GM19043 (cell line): Measurements from ENCODE around the gene ETNK2.

ENCODE experiments used
- ATAC-seq: cut with Tn5 transposase; IDR thresholded peaks from one replicate; pipeline ENCODE4 v1.9.1; 2021; ENCODE audit warnings: low read depth; ENCODE audit not compliant: unreplicated experiment

Gene ETNK2

DNA sequence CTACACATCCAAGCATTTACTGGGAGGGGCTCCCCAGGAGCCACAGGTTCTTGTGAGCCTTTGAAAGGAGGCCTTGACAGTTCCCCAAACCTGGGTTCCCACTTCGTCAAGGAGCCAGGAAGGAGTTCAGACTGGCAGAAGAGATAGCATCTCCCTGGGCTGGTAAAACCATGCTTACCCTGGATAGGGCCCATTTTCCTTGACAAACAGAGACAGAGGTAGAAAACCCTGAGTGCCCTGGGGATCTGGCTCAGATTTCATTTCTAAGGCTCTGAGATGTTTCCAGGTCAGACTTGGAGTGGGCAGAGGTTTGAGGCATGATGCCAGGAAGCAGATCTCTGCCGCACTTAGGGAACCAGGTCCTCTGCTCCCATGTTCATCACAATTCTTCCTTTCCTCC, 2.7 kb downstream of the ETNK2 start:
- no peak for ATAC-seq

DNA sequence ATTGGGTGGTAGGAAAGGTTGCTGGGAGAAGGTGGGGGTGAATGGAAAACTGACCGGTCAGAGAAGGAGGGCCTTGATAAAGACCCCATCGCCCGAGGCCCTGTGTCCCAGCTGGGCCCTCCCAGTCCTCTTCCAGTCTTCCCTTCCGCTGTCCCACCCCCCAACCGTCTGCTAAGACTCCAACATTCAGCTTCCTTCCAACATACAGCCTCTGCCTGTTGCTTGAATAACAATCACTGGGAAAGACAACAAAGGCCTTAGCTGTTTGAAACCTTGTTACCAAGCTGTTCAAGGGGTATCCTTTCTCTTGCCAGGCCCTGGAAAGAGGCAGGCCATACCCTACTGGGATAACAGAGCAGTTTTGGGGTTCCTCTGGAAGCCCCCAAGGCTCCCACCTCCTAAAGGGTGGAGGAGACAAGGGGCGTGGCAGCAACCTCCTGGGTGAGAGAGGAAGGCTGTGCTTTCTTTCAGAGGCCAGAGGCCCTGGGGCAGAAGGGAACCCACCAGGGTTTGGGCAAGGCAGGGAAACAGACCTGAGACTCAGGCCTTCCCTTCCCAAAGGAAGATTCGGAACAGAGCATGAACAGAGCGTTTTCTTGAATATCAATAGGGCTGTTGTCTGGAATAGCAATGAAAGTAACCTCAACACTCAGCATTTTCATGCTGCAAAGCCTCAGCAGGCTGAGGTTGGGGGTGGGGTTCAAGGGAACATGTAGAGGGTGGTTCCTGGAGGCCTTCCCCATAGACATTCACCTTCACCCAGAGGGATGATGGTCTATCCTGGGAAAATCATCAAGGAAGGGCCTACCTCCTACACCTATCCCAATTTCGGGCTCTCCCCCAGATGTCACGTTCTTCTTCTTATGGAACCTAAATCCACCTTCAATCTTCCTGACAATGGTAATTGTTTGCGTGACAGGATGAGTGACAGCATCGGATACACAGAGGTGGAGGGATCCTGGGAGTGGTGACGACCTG, 4.1 kb downstream of the ETNK2 start:
- ATAC-seq: no peak

- ATAC-seq: no peak
These were observed 4.9 kb downstream of the ETNK2 start for GRCh38 chr1:204146965-204147364.

- ATAC-seq: no peak
These were observed 5.5 kb downstream of the ETNK2 start for GRCh38 chr1:204146309-204146708.

DNA sequence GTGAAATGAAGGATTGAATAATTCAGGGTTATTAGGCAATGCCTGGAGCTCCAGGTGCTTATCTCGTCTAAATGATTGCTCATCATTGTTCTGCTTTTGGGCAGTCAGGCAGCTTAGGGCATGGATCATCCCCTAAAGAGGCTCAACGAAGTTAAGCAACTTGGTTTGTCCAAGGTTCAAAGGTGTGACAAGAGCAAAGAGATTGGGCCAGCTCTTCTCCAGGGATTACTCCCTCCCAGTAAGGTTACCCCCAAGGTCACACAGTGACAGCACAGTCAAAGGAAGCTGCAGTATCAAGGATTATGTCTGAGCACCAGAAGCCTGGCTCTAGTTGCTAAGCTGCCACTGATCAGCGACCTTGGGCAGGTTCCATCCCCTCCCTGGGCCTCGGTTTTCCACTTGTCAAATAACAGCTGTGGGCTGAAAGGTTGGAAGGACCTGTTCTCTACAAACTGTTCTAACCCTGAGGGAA, 6.8 kb downstream of the ETNK2 start:
- no peak for ATAC-seq

DNA sequence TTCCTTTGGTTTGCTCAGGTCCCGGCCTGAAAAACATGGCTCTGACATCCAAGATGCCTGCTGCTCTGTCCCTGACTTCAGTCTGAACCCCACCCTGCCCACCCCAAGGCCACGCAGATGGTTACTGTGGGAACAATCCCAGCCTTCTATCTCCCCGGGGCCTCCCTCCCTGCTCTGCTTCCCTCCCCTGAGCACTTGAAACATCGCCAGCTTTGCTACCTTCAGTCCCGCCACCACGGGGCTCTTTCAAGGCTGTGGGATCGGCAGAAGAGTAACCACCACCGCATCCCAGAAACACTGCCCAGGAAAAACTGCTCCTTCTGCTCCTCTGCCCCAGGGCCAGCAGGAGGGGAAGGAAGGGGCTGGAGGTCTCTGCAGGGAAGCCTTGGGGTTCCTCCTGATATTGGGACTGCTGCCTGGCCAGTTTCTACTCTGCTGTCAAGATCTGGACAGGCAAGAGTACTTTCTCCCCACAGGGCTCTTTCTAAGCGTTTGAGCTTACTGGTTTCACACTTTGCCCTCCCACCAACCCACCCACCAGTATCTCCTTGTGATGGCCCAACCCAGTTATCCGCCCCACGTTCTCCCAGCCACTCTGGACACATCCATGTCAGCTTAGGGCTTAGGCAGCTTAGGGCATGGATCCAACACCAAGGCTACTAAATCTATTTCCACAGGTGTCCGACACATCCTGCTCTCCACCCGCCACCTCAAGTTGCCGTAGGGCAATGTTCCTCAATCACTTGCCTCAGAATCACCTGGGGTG, 8.4 kb downstream of the ETNK2 start:
- ATAC-seq: no peak

DNA sequence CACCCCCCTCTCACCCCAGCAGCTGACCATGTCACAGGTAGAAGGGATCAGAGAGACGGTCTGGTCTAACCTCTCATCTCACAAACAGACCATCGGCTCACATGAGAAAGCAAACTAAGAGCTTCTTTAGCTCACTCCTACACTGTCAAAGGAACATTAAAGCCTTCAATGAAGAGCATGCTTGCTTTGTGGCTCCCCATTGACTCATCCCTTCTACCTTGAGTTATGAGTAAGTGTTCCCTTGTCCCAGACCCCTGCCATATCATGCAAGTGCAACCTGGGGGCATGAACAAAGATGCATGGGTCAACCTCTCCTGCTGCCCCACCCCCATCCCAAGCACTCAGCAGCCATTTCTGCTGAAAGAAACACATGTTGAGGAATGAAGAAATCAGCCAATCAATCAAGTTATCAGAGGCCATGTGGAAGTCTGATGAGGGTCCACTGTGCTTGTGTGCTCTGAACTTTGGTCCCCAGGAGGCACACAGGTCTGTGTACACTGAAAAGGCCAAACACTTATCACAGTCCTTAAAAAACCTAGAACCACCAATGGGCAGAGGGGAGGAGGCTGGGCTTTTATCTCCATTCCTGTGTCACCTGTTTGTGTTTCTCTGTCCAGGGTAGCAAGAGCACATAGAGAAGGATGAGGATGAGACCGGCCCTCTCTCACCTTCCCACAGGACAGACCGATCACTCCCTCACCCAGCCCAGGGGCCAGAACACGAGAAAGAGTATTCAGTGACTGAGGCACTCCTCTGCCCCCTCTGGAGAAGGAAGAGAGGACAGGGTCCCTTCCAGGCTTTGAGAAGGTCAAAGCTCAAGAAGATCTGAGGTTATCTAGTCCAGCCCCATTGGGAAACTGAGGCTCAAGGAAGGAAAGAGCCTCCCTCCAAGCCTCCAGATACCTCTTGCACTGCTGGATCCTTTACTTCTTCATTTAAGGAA, 9.5 kb downstream of the ETNK2 start:
- ATAC-seq: no peak

DNA sequence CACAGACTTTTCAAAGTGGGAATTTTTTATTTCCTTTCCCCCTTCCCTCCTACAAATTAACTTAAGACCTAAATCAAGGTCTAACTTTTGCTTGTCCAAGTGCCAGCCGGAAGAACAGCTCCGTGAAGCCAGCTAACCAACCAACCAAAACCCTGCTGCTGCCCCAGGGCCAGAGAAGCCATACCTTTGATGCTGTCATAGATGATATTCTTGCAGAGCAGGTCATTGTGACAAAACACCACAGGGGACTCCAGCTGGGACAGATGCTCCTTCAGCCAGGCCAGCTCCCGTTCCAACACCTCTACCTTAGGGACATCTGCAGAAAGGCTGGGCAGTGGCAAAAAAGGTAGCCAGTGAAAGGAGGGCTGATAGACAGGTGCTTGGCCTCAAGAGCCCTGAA, 10.7 kb downstream of the ETNK2 start:
- no peak for ATAC-seq

DNA sequence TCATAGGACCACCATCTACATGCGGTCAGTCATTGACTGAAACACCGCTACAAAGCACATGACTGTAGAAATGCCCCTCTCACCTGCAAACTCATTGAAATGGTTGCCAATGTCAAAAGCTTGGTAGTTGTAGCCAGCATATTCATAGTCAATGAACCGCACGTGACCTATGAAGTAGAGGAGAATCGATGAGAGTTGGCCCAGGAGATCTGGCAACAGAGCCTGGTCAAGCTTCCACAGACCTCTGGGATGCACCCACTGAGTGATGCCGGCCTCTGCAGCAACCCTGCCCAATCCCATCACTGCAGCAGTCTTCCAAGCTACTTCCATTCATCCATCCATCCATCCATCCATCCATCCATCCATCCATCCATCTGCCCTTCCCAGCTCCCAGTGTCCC, 11.9 kb downstream of the ETNK2 start:
- ATAC-seq: no peak

DNA sequence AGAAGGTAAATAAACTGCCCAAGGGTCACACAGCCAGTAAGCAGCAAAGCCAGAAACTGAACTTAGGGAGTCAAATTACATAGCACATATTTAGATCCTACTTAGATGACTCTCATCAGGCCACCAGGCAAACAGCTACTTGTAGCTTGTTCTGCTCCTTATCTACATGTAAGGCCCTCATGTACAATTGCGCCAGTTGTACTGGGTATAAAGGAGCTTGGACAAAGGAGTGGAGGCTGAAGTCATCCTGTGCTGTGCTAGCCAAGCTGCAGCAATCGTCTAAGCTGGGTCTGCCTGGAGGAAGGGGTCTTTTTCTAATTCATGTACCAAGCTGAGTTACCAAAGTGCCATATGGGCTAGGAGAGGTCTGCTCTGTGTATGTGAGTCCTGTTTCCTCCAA, 12.8 kb downstream of the ETNK2 start:
- no peak for ATAC-seq

GRCh38 chr1:204136814-204137213, 15.0 kb downstream of the ETNK2 start:
- no peak for ATAC-seq

GRCh38 chr1:204134103-204134502, 17.7 kb downstream of the ETNK2 start:
- ATAC-seq: no peak

- no peak for ATAC-seq
These were observed 19.1 kb downstream of the ETNK2 start for GRCh38 chr1:204132718-204133117.

DNA sequence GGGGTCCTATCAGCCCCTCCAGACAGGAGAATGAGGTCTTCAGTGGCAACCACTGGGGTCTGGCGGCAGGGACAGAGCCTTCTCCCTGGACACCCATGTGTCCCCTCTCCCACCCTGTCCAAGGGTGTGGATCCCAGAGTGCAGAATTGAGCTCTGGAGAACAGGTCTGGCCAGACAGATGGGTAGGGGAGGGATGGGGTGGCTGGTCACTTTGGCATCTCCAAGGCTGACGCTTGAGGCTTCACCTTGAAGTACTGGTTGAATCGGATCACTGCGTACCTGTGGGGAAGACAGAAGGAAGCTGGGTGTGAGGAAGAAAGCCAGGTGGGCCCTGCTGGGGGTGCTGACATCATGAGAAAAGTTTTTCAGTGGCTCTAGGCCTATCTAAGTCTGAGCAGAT, 19.9 kb downstream of the ETNK2 start:
- ATAC-seq: no peak

GRCh38 chr1:204130981-204131892, 20.6 kb downstream of the ETNK2 start:
- no peak for ATAC-seq

- ATAC-seq: no peak
These were observed 21.7 kb downstream of the ETNK2 start for GRCh38 chr1:204130178-204130577.

GRCh38 chr1:204128964-204129896, 22.6 kb downstream of the ETNK2 start:
- no peak for ATAC-seq

GRCh38 chr1:204128464-204128963, 23.3 kb downstream of the ETNK2 start:
- ATAC-seq: no peak
